Activated T-cell treated with anti-CD3 and anti-CD28 coated beads, Interleukin-2, amount 50 U/mL, for 4 hours (primary cell): ENCODE measurements around the gene PWP2. TPM values are rescaled to one million over a fixed set of nuclear protein-coding genes. Genes with fewer than 3 reads are reported as not detected.
"Not testable (repeated sequence)": the region's sequence is repeated elsewhere in the genome, so short reads cannot be mapped to it uniquely, and the experiment has no call there.

Experiments used
- ATAC-seq, 2 donors: fragments of 200-7000 bp; cut with Tn5 transposase; one replicate each; pipeline ENCODE4 v1.10.0; 2021
- DNase-seq: peaks from one replicate; pipeline ENCODE4 v3.0.0-alpha.2; 2020
- H3K27me3 Mint-ChIP-seq: one replicate; pipeline ENCODE4 v1.8.0; 2021; ENCODE audit warnings: low read depth, mixed read lengths
- H3K36me3 Mint-ChIP-seq: one replicate; pipeline ENCODE4 v1.8.0; 2022; ENCODE audit warnings: mixed read lengths; ENCODE audit not compliant: insufficient read depth
- H3K4me1 Mint-ChIP-seq: one replicate; pipeline ENCODE4 v1.8.0; 2021; ENCODE audit warnings: low read depth, mixed read lengths
- H3K4me3 Mint-ChIP-seq: one replicate; pipeline ENCODE4 v1.8.0; 2021; ENCODE audit warnings: mild to moderate bottlenecking, moderate library complexity, mixed read lengths
- H3K9me3 Mint-ChIP-seq: one replicate; pipeline ENCODE4 v1.8.0; 2021; ENCODE audit warnings: mixed read lengths
- total RNA-seq, 3 donors: library from RNA; stranded (reverse); gene quantifications; one replicate each; pipeline ENCODE4 v1.2.1, GENCODE V29; 2021

The PWP2 gene
- total RNA-seq, 3 donors from 2014 or later, result 24.6 to 145 (median 27.1) TPM

- Mint-ChIP-seq H3K36me3 (peaks cover 42% of the 10 kb centered on the region), H3K4me3 (no peak overlapping the region), H3K9me3 (no peaks in the 10 kb centered on the region), H3K4me1 (peaks cover 74% of the 10 kb centered on the region), H3K27me3 (no peaks in the 10 kb centered on the region)
- no peak for ATAC-seq
- no peak for DNase-seq
Measured at GRCh38 chr21:44088401-44088780, 18.8 kb upstream of the PWP2 start.

GRCh38 chr21:44089001-44089911 lies 17.9 kb upstream of the PWP2 start:
- peaks cover 65% of the 10 kb centered on the region for H3K4me1 Mint-ChIP-seq
- ATAC-seq, result peak; percentile 67 to 73
- H3K27me3 Mint-ChIP-seq, result no peaks in the 10 kb centered on the region
- H3K9me3 Mint-ChIP-seq, result no peaks in the 10 kb centered on the region
- H3K36me3 Mint-ChIP-seq, result peaks cover 40% of the 10 kb centered on the region
- peak overlapping the region; percentile 68 for H3K4me3 Mint-ChIP-seq
- DNase-seq, result peak; percentile 18

- Mint-ChIP-seq H3K4me1 (peaks cover 55% of the 10 kb centered on the region), H3K4me3 (peak overlapping the region; percentile 46), H3K9me3 (no peaks in the 10 kb centered on the region), H3K27me3 (no peaks in the 10 kb centered on the region), H3K36me3 (peaks cover 40% of the 10 kb centered on the region)
- ATAC-seq, result peak in 1 of 2 donors; percentile 15
- DNase-seq, result no peak
Measured at GRCh38 chr21:44090325-44090724, 16.9 kb upstream of the PWP2 start.

GRCh38 chr21:44092211-44092610 lies 15.0 kb upstream of the PWP2 start:
- DNase-seq, result no peak
- Mint-ChIP-seq H3K4me1 (peaks cover 36% of the 10 kb centered on the region), H3K4me3 (no peak overlapping the region), H3K36me3 (peaks cover 34% of the 10 kb centered on the region), H3K9me3 (no peaks in the 10 kb centered on the region), H3K27me3 (no peaks in the 10 kb centered on the region)
- ATAC-seq, result no peak

GRCh38 chr21:44093761-44094160 lies 13.4 kb upstream of the PWP2 start:
- H3K9me3 Mint-ChIP-seq, result no peaks in the 10 kb centered on the region
- no peaks in the 10 kb centered on the region for H3K27me3 Mint-ChIP-seq
- ATAC-seq (no peak), DNase-seq (no peak)
- H3K4me3 Mint-ChIP-seq, result no peak overlapping the region
- peaks cover 20% of the 10 kb centered on the region for H3K4me1 Mint-ChIP-seq
- peaks cover 25% of the 10 kb centered on the region for H3K36me3 Mint-ChIP-seq

- no peak overlapping the region for H3K4me3 Mint-ChIP-seq
- H3K9me3 Mint-ChIP-seq, result no peaks in the 10 kb centered on the region
- DNase-seq, result no peak
- peaks cover 15% of the 10 kb centered on the region for H3K36me3 Mint-ChIP-seq
- no peaks in the 10 kb centered on the region for H3K27me3 Mint-ChIP-seq
- ATAC-seq, result no peak
- peaks cover 9% of the 10 kb centered on the region for H3K4me1 Mint-ChIP-seq
Measured at GRCh38 chr21:44094832-44095231, 12.4 kb upstream of the PWP2 start.

GRCh38 chr21:44098507-44098906 lies 8.7 kb upstream of the PWP2 start:
- ATAC-seq, H3K36me3 Mint-ChIP-seq, DNase-seq, H3K27me3 Mint-ChIP-seq, H3K9me3 Mint-ChIP-seq, H3K4me3 Mint-ChIP-seq, H3K4me1 Mint-ChIP-seq: not testable (repeated sequence)

- ATAC-seq, H3K9me3 Mint-ChIP-seq, H3K36me3 Mint-ChIP-seq, DNase-seq, H3K4me1 Mint-ChIP-seq, H3K27me3 Mint-ChIP-seq, H3K4me3 Mint-ChIP-seq: not testable (repeated sequence)
Measured at GRCh38 chr21:44098964-44099363, 8.2 kb upstream of the PWP2 start.

- not testable (repeated sequence) for H3K4me1 Mint-ChIP-seq, H3K9me3 Mint-ChIP-seq, DNase-seq, H3K4me3 Mint-ChIP-seq, H3K27me3 Mint-ChIP-seq, H3K36me3 Mint-ChIP-seq
- peak; percentile 64 to 76 for ATAC-seq
Measured at GRCh38 chr21:44107589-44107988, 390 bp downstream of the PWP2 start.

- H3K36me3 Mint-ChIP-seq, H3K27me3 Mint-ChIP-seq, H3K9me3 Mint-ChIP-seq, DNase-seq, H3K4me1 Mint-ChIP-seq, H3K4me3 Mint-ChIP-seq: not testable (repeated sequence)
- peak in 1 of 2 donors; percentile 67 for ATAC-seq
Measured at GRCh38 chr21:44113702-44114371, 6.6 kb downstream of the PWP2 start.

- not testable (repeated sequence) for H3K4me3 Mint-ChIP-seq, H3K27me3 Mint-ChIP-seq, H3K36me3 Mint-ChIP-seq, DNase-seq, ATAC-seq, H3K4me1 Mint-ChIP-seq, H3K9me3 Mint-ChIP-seq
Measured at GRCh38 chr21:44122131-44122530, 14.9 kb downstream of the PWP2 start.

GRCh38 chr21:44127827-44128226 lies 20.6 kb downstream of the PWP2 start:
- H3K9me3 Mint-ChIP-seq, ATAC-seq, H3K4me3 Mint-ChIP-seq, DNase-seq, H3K27me3 Mint-ChIP-seq, H3K4me1 Mint-ChIP-seq, H3K36me3 Mint-ChIP-seq: not testable (repeated sequence)

- not testable (repeated sequence) for DNase-seq, H3K27me3 Mint-ChIP-seq, H3K9me3 Mint-ChIP-seq, ATAC-seq, H3K36me3 Mint-ChIP-seq, H3K4me3 Mint-ChIP-seq, H3K4me1 Mint-ChIP-seq
Measured at GRCh38 chr21:44133715-44134057, 26.5 kb downstream of the PWP2 start.

GRCh38 chr21:44134732-44135131 lies 27.5 kb downstream of the PWP2 start:
- H3K9me3 Mint-ChIP-seq, H3K36me3 Mint-ChIP-seq, DNase-seq, H3K4me1 Mint-ChIP-seq, ATAC-seq, H3K4me3 Mint-ChIP-seq, H3K27me3 Mint-ChIP-seq: not testable (repeated sequence)

GRCh38 chr21:44138039-44138438 lies 30.8 kb downstream of the PWP2 start:
- not testable (repeated sequence) for H3K9me3 Mint-ChIP-seq, H3K27me3 Mint-ChIP-seq, H3K4me3 Mint-ChIP-seq, H3K36me3 Mint-ChIP-seq, H3K4me1 Mint-ChIP-seq
- ATAC-seq, result peak; percentile 27 to 35
- peak; percentile 16 for DNase-seq
